HepG2 (cell line): ENCODE measurements around the gene ELP1. TPM values are rescaled to one million over a fixed set of nuclear protein-coding genes. Genes with fewer than 3 reads are reported as not detected.

Experiments
- BORCS8-MEF2B ChIP-seq: sonication (generic); formaldehyde crosslinking; IDR thresholded peaks from 2 replicates; pipeline ENCODE4 v1.8.0; 2022; ENCODE audit warnings: mild to moderate bottlenecking, missing genetic modification reagents
- FOSL1 ChIP-seq: sonication (generic); formaldehyde crosslinking; IDR thresholded peaks from 2 replicates; pipeline ENCODE4 v1.9.0; 2021; ENCODE audit warnings: missing genetic modification reagents, borderline replicate concordance
- FOXK1 ChIP-seq: sonication (generic); formaldehyde crosslinking; IDR thresholded peaks from 2 replicates; pipeline ENCODE4 v1.4.0; 2020; ENCODE audit warnings: low read depth, missing genetic modification reagents, borderline replicate concordance
- HMGXB4 ChIP-seq, 2 experiments: sonication (generic) in 1 of 2; formaldehyde crosslinking in 1 of 2; IDR thresholded peaks; 2 replicates each; pipeline versions ENCODE4 v1.4.0 to v1.6.1; 2018 to 2020; ENCODE audit warnings: missing genetic modification reagents in 2 of 2, borderline replicate concordance in 1 of 2, low read depth in 1 of 2, mild to moderate bottlenecking in 1 of 2, missing biosample characterization in 1 of 2
- IRF9 ChIP-seq: sonication (generic); formaldehyde crosslinking; IDR thresholded peaks from 2 replicates; pipeline ENCODE4 v1.8.0; 2022; ENCODE audit warnings: missing genetic modification reagents, mild to moderate bottlenecking, borderline replicate concordance
- KDM3A ChIP-seq: IDR thresholded peaks from 2 replicates; pipeline ENCODE4 v1.6.1; 2018; ENCODE audit warnings: low read depth, missing compliant biosample characterization
- NBN ChIP-seq: fragments of 450-650 bp; conservative IDR thresholded peaks from 2 replicates; pipeline ENCODE4 v1.6.1; 2017
- NCOA2 ChIP-seq: sonication (generic); formaldehyde crosslinking; IDR thresholded peaks from 2 replicates; pipeline ENCODE4 v1.8.0; 2022; ENCODE audit warnings: inconsistent platforms
- STAT6 ChIP-seq: sonication (generic); formaldehyde crosslinking; IDR thresholded peaks from 2 replicates; pipeline ENCODE4 v1.4.0; 2020; ENCODE audit warnings: missing genetic modification reagents, mild to moderate bottlenecking, borderline replicate concordance
- ZHX1 ChIP-seq: sonication (generic); formaldehyde crosslinking; IDR thresholded peaks from 2 replicates; pipeline ENCODE4 v1.8.1; 2022; ENCODE audit warnings: low read depth, mild to moderate bottlenecking, missing genetic modification reagents
- ZNF224 ChIP-seq: sonication (generic); formaldehyde crosslinking; IDR thresholded peaks from 2 replicates; pipeline ENCODE4 v1.5.0; 2020; ENCODE audit warnings: mild to moderate bottlenecking, missing genetic modification reagents
- ZNF614 ChIP-seq: IDR thresholded peaks from 2 replicates; pipeline ENCODE4 v1.6.1; 2018; ENCODE audit warnings: missing biosample characterization, missing genetic modification reagents, inconsistent platforms, borderline replicate concordance
- ZNF639 ChIP-seq: conservative IDR thresholded peaks from 2 replicates; pipeline ENCODE4 v1.6.1; 2018; ENCODE audit warnings: missing genetic modification reagents
- ZNF777 ChIP-seq: sonication (generic); formaldehyde crosslinking; IDR thresholded peaks from 2 replicates; pipeline ENCODE4 v1.4.0; 2020; ENCODE audit warnings: missing genetic modification reagents
- ZSCAN22 ChIP-seq: sonication (generic); formaldehyde crosslinking; IDR thresholded peaks from 2 replicates; pipeline ENCODE4 v1.4.0; 2020; ENCODE audit warnings: mild to moderate bottlenecking, missing genetic modification reagents
- ZXDC ChIP-seq: sonication (generic); formaldehyde crosslinking; IDR thresholded peaks from 2 replicates; pipeline ENCODE4 v1.5.0; 2020; ENCODE audit warnings: mild to moderate bottlenecking, missing genetic modification reagents
- polyA plus RNA-seq, 8 experiments: library from polyadenylated mRNA; depleted of rRNA in 3 of 8; stranded (reverse) in 7 of 8; unstranded in 1 of 8; fragments of >200 nt; fragmentation: Illumina TruSeq in 4 of 8; extraction: Trizol in 4 of 8; gene quantifications; 2 replicates each; pipeline versions ENCODE4 v1.2.1 to v1.2.3, GENCODE V29; 2011 to 2016; ENCODE audit warnings: low read depth in 4 of 8, missing spikeins in 1 of 8, mixed read lengths in 1 of 8; ENCODE audit not compliant: insufficient read depth in 1 of 8
- total RNA-seq, 5 experiments: library from RNA; depleted of rRNA; stranded (reverse); fragments of >200 nt; fragmentation: Illumina TruSeq; extraction: Trizol; gene quantifications; 2 replicates each; pipeline ENCODE4 v1.2.3, GENCODE V29; 2016; ENCODE audit warnings: low read depth in 1 of 5

The ELP1 gene
- total and polyA plus RNA-seq, 2 of the 13 experiments (the other 11 are each of a cell fraction or from before 2014, with no cell fraction given) = 157 to 275 TPM

GRCh38 chr9:108869092-108869725 is 64.7 kb downstream of the ELP1 start (continued):
- TF ChIP-seq BORCS8-MEF2B (CRISPR knock-in tag) = peak; percentile 48; the same call in 1 of the 2 replicates
- no peak for TF ChIP-seq ZNF639 (CRISPR knock-in tag)
- no peak for TF ChIP-seq KDM3A
- no peak for TF ChIP-seq FOXK1 (CRISPR knock-in tag)
- TF ChIP-seq FOSL1 (CRISPR knock-in tag) = peak; percentile 53; the same call in 1 of the 2 replicates
- 0 out of 2 replicates have a peak, but pooled peaks have one; percentile 53 for TF ChIP-seq ZHX1 (CRISPR knock-in tag)
- no peak for TF ChIP-seq ZNF777 (CRISPR knock-in tag)
- TF ChIP-seq ZSCAN22 = no peak
- TF ChIP-seq HMGXB4 (CRISPR knock-in tag; IDR thresholded peaks at IDR 0.05; ENCODE audit: borderline replicate concordance in 1 of 2, low read depth in 1 of 2) = no peak; a peak in 2 of 4 replicates
- peak; percentile 79; the same call in 1 of the 2 replicates for TF ChIP-seq ZNF614
- 0 out of 2 replicates have a peak, but pooled peaks have one; percentile 14 for TF ChIP-seq STAT6 (CRISPR knock-in tag)
- TF ChIP-seq NCOA2 = peak; percentile 84
- no peak for TF ChIP-seq IRF9
- TF ChIP-seq NBN = no peak
- no peak for TF ChIP-seq ZNF224 (CRISPR knock-in tag)
- no peak for TF ChIP-seq ZXDC (CRISPR knock-in tag)
